Liver (tissue), 3 donors: Measurements from ENCODE around the gene ACP7.

Experiments
- CTCF ChIP-seq: fragments of 150-350 bp; IDR thresholded peaks from 2 replicates; pipeline ENCODE4 v1.5.1; 2017; ENCODE audit warnings: improper control_type of control experiment, low read depth, low read length; ENCODE audit not compliant: missing input control
- EGR1 ChIP-seq, 2 donors: IDR thresholded peaks; 2 replicates each; pipeline ENCODE4 v1.6.1; 2016 to 2018; ENCODE audit warnings: antibody characterized with exemption in 2 of 2, low read depth in 2 of 2
- JUND ChIP-seq, 2 donors: IDR thresholded peaks; 2 replicates each; pipeline ENCODE4 v1.6.1; 2016; ENCODE audit warnings: antibody characterized with exemption in 2 of 2
- NR2F2 ChIP-seq: IDR thresholded peaks from 2 replicates; pipeline ENCODE4 v1.6.1; 2016; ENCODE audit warnings: antibody characterized with exemption
- RAD21 ChIP-seq, 2 donors: IDR thresholded peaks; 2 replicates each; pipeline ENCODE4 v1.6.1; 2016; ENCODE audit warnings: antibody characterized with exemption in 2 of 2, mild to moderate bottlenecking in 2 of 2
- SP1 ChIP-seq: IDR thresholded peaks from 2 replicates; pipeline ENCODE4 v1.6.1; 2018; ENCODE audit warnings: antibody characterized with exemption, mild to moderate bottlenecking
- YY1 ChIP-seq: IDR thresholded peaks from 2 replicates; pipeline ENCODE4 v1.6.1; 2016; ENCODE audit warnings: antibody characterized with exemption, mild to moderate bottlenecking
- ZBTB33 ChIP-seq: IDR thresholded peaks from 2 replicates; pipeline ENCODE4 v1.6.1; 2016; ENCODE audit warnings: antibody characterized with exemption
- TF ChIP-seq, protein P1 (sequence below): IDR thresholded peaks from 2 replicates; pipeline ENCODE4 v1.6.1; 2016; ENCODE audit warnings: antibody characterized with exemption, mild to moderate bottlenecking
- TF ChIP-seq, protein P2 (sequence below): IDR thresholded peaks from 2 replicates; pipeline ENCODE4 v1.6.1; 2016; ENCODE audit warnings: antibody characterized with exemption
- donor health status: healthy.
- donor health status: healthy.

- no peak for TF ChIP-seq ZBTB33
- no peak for TF ChIP-seq SP1
- no peak for TF ChIP-seq CTCF
- TF ChIP-seq, protein P1, sequence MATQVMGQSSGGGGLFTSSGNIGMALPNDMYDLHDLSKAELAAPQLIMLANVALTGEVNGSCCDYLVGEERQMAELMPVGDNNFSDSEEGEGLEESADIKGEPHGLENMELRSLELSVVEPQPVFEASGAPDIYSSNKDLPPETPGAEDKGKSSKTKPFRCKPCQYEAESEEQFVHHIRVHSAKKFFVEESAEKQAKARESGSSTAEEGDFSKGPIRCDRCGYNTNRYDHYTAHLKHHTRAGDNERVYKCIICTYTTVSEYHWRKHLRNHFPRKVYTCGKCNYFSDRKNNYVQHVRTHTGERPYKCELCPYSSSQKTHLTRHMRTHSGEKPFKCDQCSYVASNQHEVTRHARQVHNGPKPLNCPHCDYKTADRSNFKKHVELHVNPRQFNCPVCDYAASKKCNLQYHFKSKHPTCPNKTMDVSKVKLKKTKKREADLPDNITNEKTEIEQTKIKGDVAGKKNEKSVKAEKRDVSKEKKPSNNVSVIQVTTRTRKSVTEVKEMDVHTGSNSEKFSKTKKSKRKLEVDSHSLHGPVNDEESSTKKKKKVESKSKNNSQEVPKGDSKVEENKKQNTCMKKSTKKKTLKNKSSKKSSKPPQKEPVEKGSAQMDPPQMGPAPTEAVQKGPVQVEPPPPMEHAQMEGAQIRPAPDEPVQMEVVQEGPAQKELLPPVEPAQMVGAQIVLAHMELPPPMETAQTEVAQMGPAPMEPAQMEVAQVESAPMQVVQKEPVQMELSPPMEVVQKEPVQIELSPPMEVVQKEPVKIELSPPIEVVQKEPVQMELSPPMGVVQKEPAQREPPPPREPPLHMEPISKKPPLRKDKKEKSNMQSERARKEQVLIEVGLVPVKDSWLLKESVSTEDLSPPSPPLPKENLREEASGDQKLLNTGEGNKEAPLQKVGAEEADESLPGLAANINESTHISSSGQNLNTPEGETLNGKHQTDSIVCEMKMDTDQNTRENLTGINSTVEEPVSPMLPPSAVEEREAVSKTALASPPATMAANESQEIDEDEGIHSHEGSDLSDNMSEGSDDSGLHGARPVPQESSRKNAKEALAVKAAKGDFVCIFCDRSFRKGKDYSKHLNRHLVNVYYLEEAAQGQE = no peak
- no peak for TF ChIP-seq RAD21 (IDR thresholded peaks at IDR 0.05)
- TF ChIP-seq, protein P2, sequence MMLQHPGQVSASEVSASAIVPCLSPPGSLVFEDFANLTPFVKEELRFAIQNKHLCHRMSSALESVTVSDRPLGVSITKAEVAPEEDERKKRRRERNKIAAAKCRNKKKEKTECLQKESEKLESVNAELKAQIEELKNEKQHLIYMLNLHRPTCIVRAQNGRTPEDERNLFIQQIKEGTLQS = no peak
- TF ChIP-seq NR2F2 = no peak
- TF ChIP-seq YY1 = no peak
- TF ChIP-seq JUND (IDR thresholded peaks at IDR 0.05) = no peak
- no peak for TF ChIP-seq EGR1 (IDR thresholded peaks at IDR 0.05; ENCODE audit: low read depth in 2 of 2)
Measured at GRCh38 chr19:39052846-39053245, 31.3 kb upstream of the ACP7 start.
